H1 (cell line): Measurements from ENCODE around the gene RELB. TPM values are rescaled to one million over a fixed set of nuclear protein-coding genes. Genes with fewer than 3 reads are reported as not detected.
"Not testable (repeated sequence)": the region's sequence is repeated elsewhere in the genome, so short reads cannot be mapped to it uniquely, and the experiment has no call there.

Experiments
- CTCF ChIA-PET: fragments of 300-600 bp; sonication (Branson Sonifier 250); formaldehyde crosslinking; loops from one replicate; lab custom pipeline; 2021; ENCODE audit not compliant: partially characterized antibody; lab: Charles Lee
- POLR2A ChIA-PET: fragments of 300-600 bp; sonication (Branson Sonifier 250); formaldehyde crosslinking; loops from one replicate; lab custom pipeline; 2021; ENCODE audit warnings: inconsistent platforms; ENCODE audit not compliant: partially characterized antibody; lab: Charles Lee
- DNase-seq, 2 experiments: peaks; one replicate each; pipeline versions ENCODE4 v3.0.0 to v3.0.0-alpha.2; 2010 to 2022; ENCODE audit warnings: low spot score in 2 of 2, low read depth in 1 of 2, mixed read lengths in 1 of 2
- FAIRE-seq: peaks from 2 replicates; lab custom pipeline; 2011; peaks lifted over from hg19 to GRCh38; lab: Jason Lieb, UNC
- H2AFZ ChIP-seq: 2 replicates; pipeline ENCODE4 v1.8.1; 2012; ENCODE audit warnings: low read length, inconsistent platforms
- H2AK5ac ChIP-seq: 2 replicates; pipeline ENCODE4 v1.6.1; 2013; ENCODE audit warnings: low read depth, low read length
- H2BK120ac ChIP-seq: replicated peaks from 2 replicates; pipeline ENCODE3; 2013; ENCODE audit warnings: low read depth, low read length, inconsistent platforms
- H2BK12ac ChIP-seq: 2 replicates; pipeline ENCODE4 v1.6.1; 2013; ENCODE audit warnings: low read depth, low read length
- H2BK15ac ChIP-seq: 2 replicates; pipeline ENCODE4 v1.6.1; 2013; ENCODE audit warnings: low read length
- H2BK20ac ChIP-seq: 2 replicates; pipeline ENCODE4 v1.6.1; 2013; ENCODE audit warnings: low read length
- H2BK5ac ChIP-seq: 2 replicates; pipeline ENCODE4 v1.6.1; 2013; ENCODE audit warnings: low read depth, low read length
- H3K14ac ChIP-seq: 2 replicates; pipeline ENCODE4 v1.6.1; 2013; ENCODE audit warnings: inconsistent platforms; ENCODE audit not compliant: insufficient read length
- H3K18ac ChIP-seq: 2 replicates; pipeline ENCODE4 v1.6.1; 2013; ENCODE audit warnings: low read length; ENCODE audit errors: extremely low read depth
- H3K23ac ChIP-seq: 2 replicates; pipeline ENCODE4 v1.6.1; 2013; ENCODE audit warnings: inconsistent platforms; ENCODE audit not compliant: insufficient read length
- H3K23me2 ChIP-seq: 2 replicates; pipeline ENCODE4 v1.6.1; 2013; ENCODE audit warnings: low read depth, low read length
- H3K27ac ChIP-seq: 2 replicates; pipeline ENCODE4 v1.6.1; 2011; ENCODE audit warnings: low read depth, low read length, inconsistent platforms
- H3K27me3 ChIP-seq, 4 experiments: replicated peaks in 1 of 4; 1 replicate in 1 of 4; 2 replicates in 3 of 4; pipeline versions ENCODE4 v1.6.1 to v1.8.1; 2011 to 2013; ENCODE audit warnings: low read length in 3 of 4, mild to moderate bottlenecking in 3 of 4, inconsistent platforms in 2 of 4, mixed read lengths in 2 of 4, moderate library complexity in 1 of 4; ENCODE audit not compliant: control insufficient read depth in 3 of 4, insufficient read depth in 3 of 4; ENCODE audit errors: extremely low read depth in 1 of 4
- H3K36me3 ChIP-seq, 4 experiments: 2 replicates each; pipeline versions ENCODE4 v1.6.1 to v1.8.1; 2011 to 2013; ENCODE audit warnings: mild to moderate bottlenecking in 4 of 4, low read length in 3 of 4, moderate library complexity in 2 of 4, control low read depth in 1 of 4, inconsistent platforms in 1 of 4; ENCODE audit not compliant: insufficient read depth in 4 of 4, control insufficient read depth in 2 of 4
- H3K4ac ChIP-seq: replicated peaks from 2 replicates; pipeline ENCODE3; 2013; ENCODE audit warnings: low read length, low read depth, mixed read lengths, inconsistent platforms; ENCODE audit not compliant: insufficient read length
- H3K4me1 ChIP-seq, 4 experiments: replicated peaks in 1 of 4; 1 replicate in 1 of 4; 2 replicates in 3 of 4; pipeline versions ENCODE4 v1.6.1 to v1.8.1; 2011 to 2013; ENCODE audit warnings: low read length in 3 of 4, inconsistent platforms in 2 of 4, mixed read lengths in 1 of 4; ENCODE audit not compliant: insufficient read depth in 4 of 4, control insufficient read depth in 3 of 4
- H3K4me2 ChIP-seq, 2 experiments: 2 replicates each; pipeline versions ENCODE4 v1.6.1 to v1.8.1; 2011 to 2013; ENCODE audit warnings: low read depth in 2 of 2, low read length in 2 of 2, control low read depth in 1 of 2, inconsistent platforms in 1 of 2, mild to moderate bottlenecking in 1 of 2; ENCODE audit not compliant: insufficient read depth in 1 of 2
- H3K4me3 ChIP-seq, 4 experiments: fragments of 200-600, 300-600 bp in 1 of 4; sonication (generic), shearing (Covaris generic), sonication (Bioruptor Twin) in 1 of 4; 2 replicates each; pipeline versions ENCODE4 v1.5.1 to v1.8.1; 2011 to 2016; ENCODE audit warnings: low read length in 4 of 4, low read depth in 3 of 4, control low read depth in 2 of 4, inconsistent platforms in 2 of 4, mild to moderate bottlenecking in 2 of 4, mixed read lengths in 1 of 4, moderate library complexity in 1 of 4; ENCODE audit not compliant: insufficient read depth in 2 of 4; ENCODE audit errors: extremely low read depth in 1 of 4
- H3K56ac ChIP-seq: replicated peaks from 2 replicates; pipeline ENCODE3; 2013; ENCODE audit warnings: low read depth, mild to moderate bottlenecking, mixed read lengths, low read length, inconsistent platforms; ENCODE audit not compliant: insufficient read length
- H3K79me1 ChIP-seq: 2 replicates; pipeline ENCODE4 v1.6.1; 2013; ENCODE audit warnings: low read depth, low read length, control low read depth
- H3K79me2 ChIP-seq, 2 experiments: 2 replicates each; pipeline versions ENCODE4 v1.6.1 to v1.8.1; 2012 to 2013; ENCODE audit warnings: low read length in 2 of 2, mild to moderate bottlenecking in 2 of 2, inconsistent platforms in 1 of 2; ENCODE audit not compliant: insufficient read depth in 2 of 2, control insufficient read depth in 1 of 2
- H3K9ac ChIP-seq, 4 experiments: replicated peaks in 1 of 4; 1 replicate in 1 of 4; 2 replicates in 3 of 4; pipeline versions ENCODE4 v1.6.1 to v1.8.1; 2011 to 2013; ENCODE audit warnings: low read depth in 3 of 4, low read length in 3 of 4, control low read depth in 2 of 4, mild to moderate bottlenecking in 2 of 4, moderate library complexity in 2 of 4, inconsistent platforms in 1 of 4; ENCODE audit errors: extremely low read depth in 1 of 4
- H3K9me3 ChIP-seq, 2 experiments: 2 replicates each; pipeline versions ENCODE4 v1.6.1 to v1.8.1; 2012 to 2013; ENCODE audit warnings: mild to moderate bottlenecking in 2 of 2, moderate library complexity in 2 of 2, control low read depth in 1 of 2, inconsistent platforms in 1 of 2, low read depth in 1 of 2, low read length in 1 of 2, mixed read lengths in 1 of 2; ENCODE audit not compliant: insufficient read depth in 2 of 2
- H4K20me1 ChIP-seq, 2 experiments: replicated peaks in 1 of 2; 2 replicates each; pipeline versions ENCODE3 to v1.8.1; 2011 to 2013; ENCODE audit warnings: inconsistent platforms in 2 of 2, low read length in 2 of 2, mild to moderate bottlenecking in 1 of 2; ENCODE audit not compliant: insufficient read depth in 2 of 2, control insufficient read depth in 1 of 2
- H4K5ac ChIP-seq: 2 replicates; pipeline ENCODE4 v1.6.1; 2013; ENCODE audit warnings: low read length, low read depth, mixed read lengths, inconsistent platforms; ENCODE audit not compliant: insufficient read length
- H4K8ac ChIP-seq: 2 replicates; pipeline ENCODE4 v1.8.0; 2013; ENCODE audit warnings: mild to moderate bottlenecking, moderate library complexity, low read length, inconsistent platforms; ENCODE audit not compliant: insufficient read depth; ENCODE audit errors: extremely low read depth
- H4K91ac ChIP-seq: replicated peaks from 2 replicates; pipeline ENCODE3; 2013; ENCODE audit warnings: low read length, mixed read lengths, inconsistent platforms; ENCODE audit not compliant: insufficient read length
- WGBS, 2 experiments: shearing (Covaris generic) in 1 of 2; methylation state at CpG; one replicate each; pipeline versions ENCODE4 v1.1.6 to v1.1.7; 2013 to 2015; ENCODE audit warnings: low lambda C conversion rate in 2 of 2, mixed read lengths in 2 of 2, inconsistent platforms in 1 of 2, low coverage in 1 of 2, missing lambda C conversion rate in 1 of 2; ENCODE audit not compliant: insufficient replicate concordance in 2 of 2, insufficient coverage in 1 of 2, insufficient read length in 1 of 2; ENCODE audit errors: extremely low coverage in 1 of 2, missing lambda C conversion rate in 1 of 2; 5-methylcytosine and 5-hydroxymethylcytosine counted together
- polyA plus RNA-seq, 7 experiments: library from polyadenylated mRNA; depleted of rRNA in 3 of 7; stranded (reverse) in 5 of 7; unstranded in 2 of 7; fragments of >200 nt in 5 of 7; fragments of 200-250 nt in 2 of 7; gene quantifications; 1 replicate in 5 of 7; 2 replicates in 1 of 7; 4 replicates in 1 of 7; pipeline versions ENCODE4 v1.2.1 to v1.2.3, GENCODE V29; 2011 to 2013; ENCODE audit warnings: missing spikeins in 2 of 7, mixed read lengths in 2 of 7
- total RNA-seq: library from RNA; stranded (reverse); fragmentation: NEBNext Ultra II Directional; extraction: Animal tissue kit (Norgen Biotek cat#: 25700); gene quantifications from 2 replicates; pipeline ENCODE4 v1.2.1, GENCODE V29; 2021

RELB gene
- total and polyA plus RNA-seq, 2 of the 8 experiments (the other 6 are each of a cell fraction or from before 2014, with no cell fraction given) = 10.0 to 13.1 TPM

GRCh38 chr19:44971451-44971850 lies 29.8 kb upstream of the RELB start:
- ChIA-PET POLR2A (interaction anchor here (0.6 to 1.4 kb wide), 4 partner anchors 9 to 288 kb away, joined by 3 to 6 read pairs (median 4); no protein-coding TSS in a partner anchor), CTCF (interaction anchor here (0.6 to 2.1 kb wide), 2 partner anchors 18 to 126 kb away, joined by 3 to 10 read pairs; partner anchors contain the start of gene NECTIN2)
- not testable (repeated sequence) for H3K18ac ChIP-seq, H3K56ac ChIP-seq, H4K91ac ChIP-seq, H3K4me1 ChIP-seq, H3K9me3 ChIP-seq, H3K23me2 ChIP-seq, DNase-seq, FAIRE-seq, H3K14ac ChIP-seq, H3K9ac ChIP-seq, H2BK12ac ChIP-seq, H4K20me1 ChIP-seq, H3K79me2 ChIP-seq, H3K23ac ChIP-seq, H3K4me2 ChIP-seq, H3K27ac ChIP-seq, H2AFZ ChIP-seq, H3K27me3 ChIP-seq, H4K8ac ChIP-seq, H4K5ac ChIP-seq, H2BK20ac ChIP-seq, H2BK120ac ChIP-seq, H3K79me1 ChIP-seq, H3K4ac ChIP-seq, H3K4me3 ChIP-seq, H2AK5ac ChIP-seq, H2BK15ac ChIP-seq, H2BK5ac ChIP-seq
- H3K36me3 ChIP-seq = peaks cover 8 to 28% (median 18%) of the 10 kb centered on the region in 4 experiments; a peak in 6 of 8 replicates
- WGBS, 2 experiments = 80% methylated on average over 6 of the region's 6 CpGs; no CpG with 5 or more reads in 1 of the 2 experiments
